Liver (tissue), 9 donors: ENCODE measurements around the gene PPM1N. TPM values are rescaled to one million over a fixed set of nuclear protein-coding genes. Genes with fewer than 3 reads are reported as not detected.

Source experiments
- DNase-seq: peaks from one replicate; pipeline ENCODE4 v3.0.0-alpha.2; 2017; ENCODE audit warnings: low spot score
- H3K27ac ChIP-seq, 2 donors: one replicate each; pipeline ENCODE4 v1.7.0; 2013; ENCODE audit warnings: inconsistent platforms in 2 of 2, low read length in 2 of 2, control low read depth in 1 of 2, low read depth in 1 of 2, mild to moderate bottlenecking in 1 of 2
- H3K27me3 ChIP-seq, 4 donors: one replicate each; pipeline versions ENCODE4 v1.6.1 to v1.7.0; 2013; ENCODE audit warnings: low read length in 3 of 4, inconsistent platforms in 1 of 4, mild to moderate bottlenecking in 1 of 4, moderate library complexity in 1 of 4; ENCODE audit not compliant: control insufficient read depth in 4 of 4, insufficient read depth in 4 of 4
- H3K36me3 ChIP-seq, 4 donors: one replicate each; pipeline versions ENCODE4 v1.6.1 to v1.7.0; 2013; ENCODE audit warnings: low read length in 3 of 4, mild to moderate bottlenecking in 3 of 4, low read depth in 1 of 4, moderate library complexity in 1 of 4; ENCODE audit not compliant: control insufficient read depth in 4 of 4, insufficient read depth in 3 of 4
- H3K4me1 ChIP-seq, 4 donors: one replicate each; pipeline versions ENCODE4 v1.6.1 to v1.7.0; 2013; ENCODE audit warnings: low read length in 3 of 4, mild to moderate bottlenecking in 3 of 4, moderate library complexity in 1 of 4; ENCODE audit not compliant: control insufficient read depth in 4 of 4, insufficient read depth in 4 of 4
- H3K4me3 ChIP-seq, 3 donors: one replicate each; pipeline versions ENCODE4 v1.6.1 to v1.7.0; 2013; ENCODE audit warnings: low read length in 3 of 3, control low read depth in 1 of 3, low read depth in 1 of 3, mild to moderate bottlenecking in 1 of 3
- H3K9ac ChIP-seq, 2 donors: one replicate each; pipeline ENCODE4 v1.7.0; 2013; ENCODE audit warnings: low read length in 2 of 2, mild to moderate bottlenecking in 2 of 2, moderate library complexity in 2 of 2, control low read depth in 1 of 2, low read depth in 1 of 2
- H3K9me3 ChIP-seq, 4 donors: one replicate each; pipeline versions ENCODE4 v1.6.1 to v1.7.0; 2013; ENCODE audit warnings: low read length in 3 of 4; ENCODE audit not compliant: control insufficient read depth in 4 of 4
- CTCF ChIP-seq: fragments of 150-350 bp; IDR thresholded peaks from 2 replicates; pipeline ENCODE4 v1.5.1; 2017; ENCODE audit warnings: improper control_type of control experiment, low read depth, low read length; ENCODE audit not compliant: missing input control
- EGR1 ChIP-seq, 2 donors: IDR thresholded peaks; 2 replicates each; pipeline ENCODE4 v1.6.1; 2016 to 2018; ENCODE audit warnings: antibody characterized with exemption in 2 of 2, low read depth in 2 of 2
- FOXA1 ChIP-seq: IDR thresholded peaks from 2 replicates; pipeline ENCODE4 v1.6.1; 2016; ENCODE audit warnings: antibody characterized with exemption
- FOXA2 ChIP-seq: IDR thresholded peaks from 2 replicates; pipeline ENCODE4 v1.6.1; 2016; ENCODE audit warnings: antibody characterized with exemption
- HNF4A ChIP-seq, 2 donors: conservative IDR thresholded peaks; 2 replicates each; pipeline ENCODE4 v1.6.1; 2016; ENCODE audit warnings: antibody characterized with exemption in 2 of 2, mild to moderate bottlenecking in 2 of 2
- HNF4G ChIP-seq: IDR thresholded peaks from 2 replicates; pipeline ENCODE4 v1.6.1; 2016; ENCODE audit warnings: antibody characterized with exemption
- JUND ChIP-seq, 2 donors: IDR thresholded peaks; 2 replicates each; pipeline ENCODE4 v1.6.1; 2016; ENCODE audit warnings: antibody characterized with exemption in 2 of 2
- NR2F2 ChIP-seq: IDR thresholded peaks from 2 replicates; pipeline ENCODE4 v1.6.1; 2016; ENCODE audit warnings: antibody characterized with exemption
- RAD21 ChIP-seq, 2 donors: IDR thresholded peaks; 2 replicates each; pipeline ENCODE4 v1.6.1; 2016; ENCODE audit warnings: antibody characterized with exemption in 2 of 2, mild to moderate bottlenecking in 2 of 2
- REST ChIP-seq: IDR thresholded peaks from 2 replicates; pipeline ENCODE4 v1.6.1; 2016; ENCODE audit warnings: antibody characterized with exemption, mild to moderate bottlenecking
- RXRA ChIP-seq, 2 donors: IDR thresholded peaks; 2 replicates each; pipeline ENCODE4 v1.6.1; 2017 to 2018; ENCODE audit warnings: antibody characterized with exemption in 2 of 2, mild to moderate bottlenecking in 1 of 2
- SP1 ChIP-seq: IDR thresholded peaks from 2 replicates; pipeline ENCODE4 v1.6.1; 2018; ENCODE audit warnings: antibody characterized with exemption, mild to moderate bottlenecking
- TAF1 ChIP-seq: conservative IDR thresholded peaks from 2 replicates; pipeline ENCODE4 v1.6.1; 2016; ENCODE audit warnings: antibody characterized with exemption, mild to moderate bottlenecking
- YY1 ChIP-seq: IDR thresholded peaks from 2 replicates; pipeline ENCODE4 v1.6.1; 2016; ENCODE audit warnings: antibody characterized with exemption, mild to moderate bottlenecking
- WGBS: extraction: QIAGEN DNeasy Blood & Tissue Kit; methylation state at CpG from one replicate; pipeline ENCODE4 v1.1.7; 2013; 5-methylcytosine and 5-hydroxymethylcytosine counted together
- polyA plus RNA-seq, 2 donors: library from polyadenylated mRNA; stranded (reverse) in 1 of 2; unstranded in 1 of 2; fragments of 200-250 nt in 1 of 2; fragments of >200 nt in 1 of 2; fragmentation: Nextera tagmentation in 1 of 2; extraction: Ambion mirVana in 1 of 2; gene quantifications; one replicate each; pipeline versions ENCODE4 v1.2.1 to v1.2.3, GENCODE V29; 2013 to 2015
- total RNA-seq, 2 donors: library from RNA; depleted of rRNA; stranded (reverse); fragments of >200 nt; gene quantifications; one replicate each; pipeline ENCODE4 v1.2.3, GENCODE V29; 2014
- TF ChIP-seq, protein P1 (sequence below): IDR thresholded peaks from 2 replicates; pipeline ENCODE4 v1.6.1; 2016; ENCODE audit warnings: antibody characterized with exemption
- TF ChIP-seq, protein P2 (sequence below): IDR thresholded peaks from 2 replicates; pipeline ENCODE4 v1.6.1; 2016; ENCODE audit warnings: antibody characterized with exemption
- TF ChIP-seq, protein P3 (sequence below): IDR thresholded peaks from 2 replicates; pipeline ENCODE4 v1.6.1; 2016; ENCODE audit warnings: antibody characterized with exemption
- donor health status: healthy.
- donor health status: healthy.
- donor health status: healthy.
- donor health status: healthy.
- donor health status: healthy.

Gene PPM1N
- total and polyA plus RNA-seq, 4 donors, result 0.17 to 1.5 (median 0.47) TPM

DNA sequence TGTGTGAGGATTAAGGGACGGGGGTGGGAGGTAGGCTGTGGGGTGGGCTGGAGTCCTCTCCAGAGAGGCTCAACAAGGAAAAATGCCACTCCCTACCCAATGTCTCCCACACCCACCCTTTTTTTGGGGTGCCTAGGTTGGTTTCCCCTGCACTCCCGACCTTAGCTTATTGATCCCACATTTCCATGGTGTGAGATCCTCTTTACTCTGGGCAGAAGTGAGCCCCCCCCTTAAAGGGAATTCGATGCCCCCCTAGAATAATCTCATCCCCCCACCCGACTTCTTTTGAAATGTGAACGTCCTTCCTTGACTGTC, 24.9 kb upstream of the PPM1N start:
- 22% methylated on average over 5 of the region's 5 CpGs for WGBS
- H3K36me3 ChIP-seq, result no peaks in the 10 kb centered on the region
- DNase-seq, result no peak
- no peak overlapping the region for H3K9ac ChIP-seq
- peaks cover 0 to 4% (median 2%) of the 10 kb centered on the region in 4 donors for H3K27me3 ChIP-seq
- H3K9me3 ChIP-seq, result no peaks in the 10 kb centered on the region
- no peak overlapping the region for H3K27ac ChIP-seq
- no peak overlapping the region for H3K4me3 ChIP-seq
- no peak for TF ChIP-seq EGR1 (IDR thresholded peaks at IDR 0.05; ENCODE audit: low read depth in 2 of 2)
- TF ChIP-seq HNF4G, result no peak
- no peak for TF ChIP-seq RAD21 (IDR thresholded peaks at IDR 0.05)
- TF ChIP-seq SP1, result no peak
- TF ChIP-seq JUND (IDR thresholded peaks at IDR 0.05), result no peak
- no peak for TF ChIP-seq TAF1
- TF ChIP-seq, protein P1, sequence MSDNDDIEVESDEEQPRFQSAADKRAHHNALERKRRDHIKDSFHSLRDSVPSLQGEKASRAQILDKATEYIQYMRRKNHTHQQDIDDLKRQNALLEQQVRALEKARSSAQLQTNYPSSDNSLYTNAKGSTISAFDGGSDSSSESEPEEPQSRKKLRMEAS, result no peak
- TF ChIP-seq, protein P2, sequence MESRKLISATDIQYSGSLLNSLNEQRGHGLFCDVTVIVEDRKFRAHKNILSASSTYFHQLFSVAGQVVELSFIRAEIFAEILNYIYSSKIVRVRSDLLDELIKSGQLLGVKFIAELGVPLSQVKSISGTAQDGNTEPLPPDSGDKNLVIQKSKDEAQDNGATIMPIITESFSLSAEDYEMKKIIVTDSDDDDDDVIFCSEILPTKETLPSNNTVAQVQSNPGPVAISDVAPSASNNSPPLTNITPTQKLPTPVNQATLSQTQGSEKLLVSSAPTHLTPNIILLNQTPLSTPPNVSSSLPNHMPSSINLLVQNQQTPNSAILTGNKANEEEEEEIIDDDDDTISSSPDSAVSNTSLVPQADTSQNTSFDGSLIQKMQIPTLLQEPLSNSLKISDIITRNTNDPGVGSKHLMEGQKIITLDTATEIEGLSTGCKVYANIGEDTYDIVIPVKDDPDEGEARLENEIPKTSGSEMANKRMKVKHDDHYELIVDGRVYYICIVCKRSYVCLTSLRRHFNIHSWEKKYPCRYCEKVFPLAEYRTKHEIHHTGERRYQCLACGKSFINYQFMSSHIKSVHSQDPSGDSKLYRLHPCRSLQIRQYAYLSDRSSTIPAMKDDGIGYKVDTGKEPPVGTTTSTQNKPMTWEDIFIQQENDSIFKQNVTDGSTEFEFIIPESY, result no peak
- TF ChIP-seq REST, result no peak
- TF ChIP-seq CTCF, result no peak
- TF ChIP-seq, protein P3, sequence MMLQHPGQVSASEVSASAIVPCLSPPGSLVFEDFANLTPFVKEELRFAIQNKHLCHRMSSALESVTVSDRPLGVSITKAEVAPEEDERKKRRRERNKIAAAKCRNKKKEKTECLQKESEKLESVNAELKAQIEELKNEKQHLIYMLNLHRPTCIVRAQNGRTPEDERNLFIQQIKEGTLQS, result no peak
- no peak for TF ChIP-seq HNF4A (conservative IDR thresholded peaks at IDR 0.05)
- no peak for TF ChIP-seq YY1
- no peak for TF ChIP-seq FOXA1
- no peak for TF ChIP-seq FOXA2
- TF ChIP-seq RXRA (IDR thresholded peaks at IDR 0.05), result no peak
- no peak for TF ChIP-seq NR2F2
- H3K4me1 ChIP-seq, result peaks cover 6 to 35% (median 21%) of the 10 kb centered on the region in 4 donors
